Psoas muscle (tissue), 8 donors: ENCODE results near the gene PLXNC1. TPM values are rescaled to one million over a fixed set of nuclear protein-coding genes. Genes with fewer than 3 reads are reported as not detected.

ENCODE experiments used
- ATAC-seq, 4 donors: fragments of 200-7000 bp; cut with Tn5 transposase; one replicate each; pipeline ENCODE4 v1.9.1; 2020; ENCODE audit warnings: moderate library complexity in 3 of 4, mild to moderate bottlenecking in 2 of 4
- DNase-seq, 2 donors: peaks; one replicate each; pipeline ENCODE4 v3.0.0-alpha.2; 2020
- H3K27ac ChIP-seq: fragments of 200-600 bp; one replicate; pipeline ENCODE4 v1.8.0; 2022
- H3K27me3 ChIP-seq, 3 donors: fragments of 200-600 bp in 1 of 3; one replicate each; pipeline versions ENCODE4 v1.6.1 to v1.8.0; 2013 to 2022; ENCODE audit warnings: low read length in 2 of 3, mild to moderate bottlenecking in 2 of 3, moderate library complexity in 1 of 3; ENCODE audit not compliant: insufficient read depth in 3 of 3
- H3K36me3 ChIP-seq, 2 donors: fragments of 200-600 bp in 1 of 2; one replicate each; pipeline versions ENCODE4 v1.6.1 to v1.8.0; 2013 to 2022; ENCODE audit warnings: low read depth in 1 of 2, mild to moderate bottlenecking in 1 of 2, moderate library complexity in 1 of 2; ENCODE audit not compliant: insufficient read depth in 1 of 2
- H3K4me1 ChIP-seq: fragments of 200-600 bp; one replicate; pipeline ENCODE4 v1.8.0; 2022
- H3K4me3 ChIP-seq: fragments of 200-600 bp; one replicate; pipeline ENCODE4 v1.8.0; 2022; ENCODE audit warnings: mild to moderate bottlenecking
- H3K9me3 ChIP-seq: fragments of 200-600 bp; one replicate; pipeline ENCODE4 v1.8.0; 2022
- CTCF ChIP-seq: fragments of 200-600 bp; IDR thresholded peaks from one replicate; pipeline ENCODE4 v1.8.0; 2022; ENCODE audit warnings: antibody characterized with exemption
- WGBS, 3 donors: extraction: QIAGEN DNeasy Blood & Tissue Kit; methylation state at CpG; one replicate each; pipeline versions ENCODE4 v1.1.6 to v1.1.7; 2013; 5-methylcytosine and 5-hydroxymethylcytosine counted together
- intact Hi-C, 2 donors: fragments of 100-400 bp; cut with DNase I; formaldehyde crosslinking; loops; one replicate each; pipeline versions ENCODE4 v1.11.0 to v1.14.2; 2022
- polyA plus RNA-seq, 3 donors: library from polyadenylated mRNA; stranded (reverse); fragments of 200-250 nt; gene quantifications; one replicate each; pipeline ENCODE4 v1.2.3, GENCODE V29; 2013
- total RNA-seq, 4 donors: library from RNA; stranded (reverse); fragmentation: NEBNext Ultra II Directional in 2 of 4; extraction: Animal tissue kit (Norgen Biotek cat#: 25700) in 2 of 4; gene quantifications; one replicate each; pipeline versions ENCODE4 v1.2.1 to v1.2.4, GENCODE V29; 2021 to 2023
- donor health status: healthy with polysubstance abuse.
- donor health status: DM: no; HTN: no; CAD: no; lungs with moderate emphysema.
- donor health status: Bipolar disorder and iron deficiency.
- donor health status: healthy.
- donor health status: DM: yes; HTN: yes; CAD: no.
- donor health status: DM: no; HTN: no; CAD: no.
- donor health status: DM: no; HTN: no; CAD: no.
- donor health status: DM: yes; HTN: yes; CAD: no.

PLXNC1 gene
- total and polyA plus RNA-seq, 7 donors: 0.18 to 4.0 (median 0.52) TPM

GRCh38 chr12:94169495-94169894 lies 21.1 kb downstream of the PLXNC1 start:
- H3K4me1 ChIP-seq: no peaks in the 10 kb centered on the region
- no peak overlapping the region for H3K4me3 ChIP-seq
- TF ChIP-seq CTCF: no peak
- intact Hi-C loops: no loop called here
- no peaks in the 10 kb centered on the region for H3K27me3 ChIP-seq
- H3K36me3 ChIP-seq: no peaks in the 10 kb centered on the region
- no peaks in the 10 kb centered on the region for H3K9me3 ChIP-seq
- H3K27ac ChIP-seq: no peak overlapping the region
- 64 to 83% (median 82%) methylated on average over 1 of the region's 1 CpG for WGBS, 3 donors
- DNase-seq (no peak), ATAC-seq (no peak)

DNA sequence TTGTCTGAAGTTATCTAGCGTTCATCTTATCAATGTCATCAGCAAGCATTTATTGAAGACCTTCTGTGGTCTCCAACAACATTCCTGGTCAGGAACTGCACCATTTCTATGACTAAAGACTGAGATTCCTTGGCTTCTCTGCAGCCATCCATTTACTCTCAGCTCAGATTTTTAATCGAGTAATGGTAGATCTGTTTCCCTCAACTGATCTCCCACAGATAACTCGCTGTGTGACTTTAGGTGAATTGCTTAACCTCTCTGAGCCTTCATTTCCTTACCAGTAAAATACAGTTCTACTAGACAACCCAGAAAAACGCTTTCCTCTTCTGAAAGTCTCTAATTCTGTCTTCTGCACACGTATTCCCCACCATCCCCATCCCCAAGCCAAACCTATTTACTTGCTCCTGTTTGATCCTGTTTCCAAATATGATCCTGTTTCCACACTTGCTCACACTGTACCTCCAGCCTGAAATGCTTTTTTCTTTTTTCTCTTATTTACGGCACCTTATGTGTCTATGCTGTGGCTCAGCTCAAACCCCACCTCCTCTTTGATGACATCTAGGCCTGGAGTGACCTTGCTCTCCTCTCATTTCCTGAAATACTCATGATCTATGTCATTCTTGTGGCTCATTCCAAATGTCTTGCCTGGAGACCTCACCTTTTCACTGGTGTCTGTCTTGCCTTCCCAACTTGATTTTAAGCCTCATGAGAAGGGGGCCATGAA lies 21.8 kb downstream of the PLXNC1 start:
- no peaks in the 10 kb centered on the region for H3K36me3 ChIP-seq
- no peak overlapping the region for H3K27ac ChIP-seq
- no peaks in the 10 kb centered on the region for H3K4me1 ChIP-seq
- DNase-seq: no peak
- ATAC-seq: no peak
- no peak for TF ChIP-seq CTCF
- H3K9me3 ChIP-seq: no peaks in the 10 kb centered on the region
- no peaks in the 10 kb centered on the region for H3K27me3 ChIP-seq
- WGBS, 3 donors: 73 to 88% (median 74%) methylated on average over 6 of the region's 6 CpGs
- intact Hi-C loops: no loop called here
- H3K4me3 ChIP-seq: no peak overlapping the region

- Histone ChIP-seq H3K4me1 (no peaks in the 10 kb centered on the region), H3K27me3 (no peaks in the 10 kb centered on the region), H3K27ac (no peak overlapping the region), H3K4me3 (no peak overlapping the region), H3K9me3 (no peaks in the 10 kb centered on the region), H3K36me3 (no peaks in the 10 kb centered on the region)
- DNase-seq (no peak), ATAC-seq (no peak)
- intact Hi-C loops: no loop called here
- 78 to 95% (median 81%) methylated on average over 14 of the region's 14 CpGs for WGBS, 3 donors
- TF ChIP-seq CTCF: no peak
These were observed 22.6 kb downstream of the PLXNC1 start for GRCh38 chr12:94170690-94171594.

DNA sequence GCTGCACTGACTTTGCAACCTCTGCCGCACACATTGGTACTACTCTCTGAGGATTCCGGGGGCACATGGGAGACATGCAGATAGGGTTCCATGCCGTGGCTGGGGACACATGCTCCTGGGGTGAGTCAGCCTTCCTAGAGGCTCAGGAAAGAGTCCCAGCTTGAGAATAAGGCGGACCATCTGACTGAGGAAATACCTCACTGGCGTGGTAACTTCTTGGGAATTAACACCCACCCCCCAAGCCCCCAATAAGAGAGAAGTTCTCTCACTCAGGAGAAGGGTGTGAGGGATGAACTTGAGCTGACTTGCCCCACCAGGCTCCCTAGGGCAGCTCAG lies 23.2 kb downstream of the PLXNC1 start:
- H3K27me3 ChIP-seq: no peaks in the 10 kb centered on the region
- intact Hi-C loops: no loop called here
- no peaks in the 10 kb centered on the region for H3K9me3 ChIP-seq
- H3K4me1 ChIP-seq: no peaks in the 10 kb centered on the region
- 92 to 94% (median 92%) methylated on average over 5 of the region's 5 CpGs for WGBS, 3 donors
- DNase-seq (no peak), ATAC-seq (no peak)
- H3K36me3 ChIP-seq: no peaks in the 10 kb centered on the region
- no peak overlapping the region for H3K4me3 ChIP-seq
- H3K27ac ChIP-seq: no peak overlapping the region
- TF ChIP-seq CTCF: no peak
